HG02763 (cell line): ENCODE results near the gene AVPR2.

Source experiments
- ATAC-seq: cut with Tn5 transposase; IDR thresholded peaks from one replicate; pipeline ENCODE4 v1.9.1; 2021; ENCODE audit warnings: mild to moderate bottlenecking, moderate library complexity; ENCODE audit not compliant: unreplicated experiment

AVPR2 gene

GRCh38 chrX:153903991-153904957 is at the start of gene AVPR2:
Gene AVPR2 (plus strand): TSS chrX:153904673. CDS start chrX:153905146, 473 bp downstream.
- ATAC-seq, result no peak

GRCh38 chrX:153854702-153855101 is 49.8 kb upstream of the AVPR2 start:
- ATAC-seq, result no peak

GRCh38 chrX:153857348-153857903 is 47.0 kb upstream of the AVPR2 start:
- no peak for ATAC-seq

- ATAC-seq, result no peak
Observed at GRCh38 chrX:153861151-153861550, 43.3 kb upstream of the AVPR2 start.

DNA sequence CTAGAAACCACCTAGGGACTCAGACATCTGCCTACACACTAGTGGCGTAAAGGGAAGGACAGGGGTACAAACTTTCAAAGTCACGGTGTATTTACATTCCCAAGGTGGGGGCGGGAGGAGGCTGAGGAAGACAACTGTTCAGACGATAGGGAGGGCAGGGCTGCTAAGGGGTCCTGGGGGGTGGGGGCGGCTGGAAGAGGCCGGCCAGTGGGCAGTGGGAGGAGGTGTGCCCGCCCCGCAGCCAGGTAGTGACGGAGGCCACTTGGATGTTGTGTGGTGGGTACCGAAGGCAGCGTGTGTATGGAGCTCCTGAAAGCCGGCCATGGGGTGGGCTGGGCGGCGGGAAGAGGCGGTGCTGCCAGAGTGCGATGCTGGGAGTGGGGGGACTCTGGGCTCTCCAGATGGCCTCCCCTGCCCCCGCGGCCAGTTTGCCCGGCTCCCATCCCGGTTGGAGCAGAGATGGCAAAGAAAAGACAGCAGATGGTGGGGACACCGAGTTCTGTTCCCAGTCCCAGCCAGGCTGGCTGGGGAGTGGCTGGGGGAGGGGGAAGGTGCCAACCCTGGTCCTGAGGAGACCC is 42.7 kb upstream of the AVPR2 start:
- ATAC-seq, result no peak

DNA sequence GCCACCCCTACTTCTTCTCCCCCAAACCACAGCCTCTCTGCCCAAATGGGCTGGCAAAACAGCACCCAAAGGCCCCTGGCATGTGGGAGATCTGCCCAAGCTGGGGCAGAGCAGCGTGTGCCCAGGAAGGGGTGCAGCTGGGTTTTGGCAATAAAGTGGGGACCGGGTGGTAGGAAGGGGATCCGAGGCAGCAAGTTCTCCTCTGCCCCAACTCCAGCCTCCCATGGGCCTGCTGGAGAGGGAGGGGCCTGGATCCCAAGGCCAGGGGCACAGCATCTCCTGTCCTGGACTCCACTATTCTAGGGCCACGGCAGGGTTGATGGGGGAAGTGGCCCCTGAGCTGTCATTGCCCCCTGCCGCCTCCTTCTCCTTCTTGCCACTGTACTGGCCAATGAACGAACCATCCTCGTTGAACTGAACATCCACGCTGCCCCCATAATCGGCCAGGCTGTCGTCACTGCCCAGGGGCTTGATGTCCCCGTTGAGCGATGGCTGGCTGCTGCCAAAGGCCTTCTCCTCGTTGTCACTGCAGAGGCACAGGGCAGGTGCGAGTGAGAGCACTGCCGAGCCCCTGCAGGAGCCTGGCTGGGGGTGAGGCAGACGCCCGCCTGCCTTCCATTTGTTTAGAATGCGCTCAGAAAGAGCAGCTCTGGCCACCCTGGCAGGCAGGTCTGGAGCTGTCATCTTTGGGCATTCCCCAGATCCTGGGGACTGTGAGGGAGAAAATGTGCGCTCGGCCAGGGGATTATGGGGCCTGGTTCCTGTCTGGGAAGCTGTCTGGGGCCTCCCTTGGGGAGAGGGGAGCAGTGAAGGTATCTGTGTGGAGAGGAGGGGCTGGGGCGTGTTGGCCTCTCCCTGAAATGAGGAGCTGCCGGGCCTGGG is 41.9 kb upstream of the AVPR2 start:
- ATAC-seq, result no peak

DNA sequence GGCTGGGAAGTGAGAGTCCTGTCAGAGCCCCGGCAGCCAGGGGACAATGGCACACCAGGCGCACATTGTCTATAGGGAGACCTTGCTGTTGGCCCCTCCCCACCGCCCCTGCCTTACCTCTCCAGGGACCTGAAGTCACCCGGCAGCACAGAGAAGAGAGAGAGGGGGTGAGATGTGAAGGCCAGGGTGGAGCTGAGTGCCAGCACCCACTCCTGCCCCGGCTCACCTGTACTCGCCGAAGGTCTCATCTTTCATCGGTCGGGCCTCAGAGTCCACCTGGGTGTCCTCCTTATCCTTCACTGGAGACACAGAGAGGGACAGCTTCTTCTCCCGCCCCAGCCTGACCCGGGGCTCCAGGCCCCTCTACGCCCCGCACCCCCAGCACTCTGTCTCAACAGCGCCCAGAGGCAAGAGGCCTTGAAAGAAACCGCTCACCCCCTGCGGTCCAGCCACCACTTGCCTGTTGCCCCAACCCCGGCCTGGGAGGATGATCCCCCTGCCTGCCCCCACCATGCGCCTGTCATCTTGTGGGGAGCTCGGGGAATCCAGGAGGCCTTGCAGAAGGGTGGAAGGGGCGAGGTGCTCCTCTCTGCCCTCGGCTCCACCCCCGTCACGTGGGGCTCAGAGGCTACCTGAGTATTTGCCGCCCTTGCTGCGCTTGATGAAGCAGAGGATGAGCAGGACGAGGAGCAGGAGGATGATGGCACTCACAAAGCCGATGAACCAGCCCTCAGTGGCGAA is 41.1 kb upstream of the AVPR2 start:
- ATAC-seq, result no peak

- no peak for ATAC-seq
Observed at GRCh38 chrX:153864101-153864500, 40.4 kb upstream of the AVPR2 start.

DNA sequence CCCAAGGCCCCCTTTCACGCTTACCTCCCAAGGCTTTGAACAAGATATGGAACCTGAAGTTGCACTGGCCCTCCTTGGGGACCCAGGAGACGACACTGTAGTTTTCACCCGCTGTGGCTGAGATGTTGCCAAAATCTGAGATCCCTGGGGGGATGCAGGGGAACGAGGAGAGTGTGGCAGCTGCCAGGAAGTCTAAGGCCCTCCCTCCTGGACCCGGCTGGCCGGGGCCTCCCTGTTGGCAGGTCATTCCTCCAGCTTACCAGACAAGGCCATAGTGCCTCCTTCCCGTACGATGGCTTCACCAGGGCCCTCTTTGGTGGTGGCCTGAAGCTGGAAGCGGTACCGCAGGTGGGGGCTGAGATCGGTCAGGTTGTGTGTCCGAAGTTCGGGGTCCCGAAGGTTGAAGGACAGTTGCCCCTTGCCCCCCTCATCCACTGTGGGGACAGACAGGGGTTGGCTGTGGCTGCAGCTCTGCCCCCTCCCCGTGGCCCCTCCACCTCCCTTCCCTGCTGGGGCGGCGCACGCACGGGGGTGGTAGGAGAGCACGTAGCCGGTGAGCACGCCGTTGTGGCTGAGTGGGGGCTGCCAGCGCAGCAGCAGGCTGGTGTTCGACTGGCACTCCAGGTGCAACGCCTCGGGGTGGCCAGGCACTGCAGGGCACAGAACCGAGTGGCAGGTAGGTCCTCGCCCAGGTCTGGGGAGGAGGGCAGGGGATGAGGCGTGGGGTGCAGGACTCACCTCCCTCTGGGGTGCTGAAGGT is 39.7 kb upstream of the AVPR2 start:
- ATAC-seq, result no peak

DNA sequence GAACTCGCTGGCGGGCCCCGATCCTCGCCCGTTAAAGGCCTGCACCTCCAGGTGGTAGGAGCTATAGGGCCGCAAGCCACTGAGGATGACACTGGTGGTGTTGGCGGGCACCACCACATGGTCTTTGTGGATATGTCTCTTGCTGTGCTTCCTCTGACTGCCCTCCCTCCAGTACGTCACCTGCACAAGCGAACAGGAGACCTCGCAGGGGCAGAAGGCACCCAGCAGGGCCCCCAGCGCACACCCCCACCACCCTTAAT is 39.2 kb upstream of the AVPR2 start:
- no peak for ATAC-seq

DNA sequence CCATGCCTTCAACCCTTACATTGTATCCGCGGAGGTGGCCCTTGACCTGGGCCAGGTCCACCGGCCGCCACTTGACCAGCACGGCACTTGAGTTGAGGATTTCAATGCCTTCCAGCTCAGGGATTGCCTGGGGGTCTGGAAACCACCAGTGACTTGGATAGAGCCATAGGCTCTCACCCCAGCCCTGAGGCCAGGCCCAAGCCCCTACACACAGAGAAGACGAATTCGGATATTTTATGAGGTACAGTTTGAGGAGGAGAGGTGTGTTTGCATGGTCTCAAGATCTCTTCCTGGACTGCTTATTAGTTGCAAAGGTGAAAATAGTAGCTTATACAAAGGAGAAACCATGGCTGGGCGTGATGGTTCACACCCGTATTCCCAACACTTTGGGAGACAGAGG is 38.8 kb upstream of the AVPR2 start:
- ATAC-seq, result no peak

DNA sequence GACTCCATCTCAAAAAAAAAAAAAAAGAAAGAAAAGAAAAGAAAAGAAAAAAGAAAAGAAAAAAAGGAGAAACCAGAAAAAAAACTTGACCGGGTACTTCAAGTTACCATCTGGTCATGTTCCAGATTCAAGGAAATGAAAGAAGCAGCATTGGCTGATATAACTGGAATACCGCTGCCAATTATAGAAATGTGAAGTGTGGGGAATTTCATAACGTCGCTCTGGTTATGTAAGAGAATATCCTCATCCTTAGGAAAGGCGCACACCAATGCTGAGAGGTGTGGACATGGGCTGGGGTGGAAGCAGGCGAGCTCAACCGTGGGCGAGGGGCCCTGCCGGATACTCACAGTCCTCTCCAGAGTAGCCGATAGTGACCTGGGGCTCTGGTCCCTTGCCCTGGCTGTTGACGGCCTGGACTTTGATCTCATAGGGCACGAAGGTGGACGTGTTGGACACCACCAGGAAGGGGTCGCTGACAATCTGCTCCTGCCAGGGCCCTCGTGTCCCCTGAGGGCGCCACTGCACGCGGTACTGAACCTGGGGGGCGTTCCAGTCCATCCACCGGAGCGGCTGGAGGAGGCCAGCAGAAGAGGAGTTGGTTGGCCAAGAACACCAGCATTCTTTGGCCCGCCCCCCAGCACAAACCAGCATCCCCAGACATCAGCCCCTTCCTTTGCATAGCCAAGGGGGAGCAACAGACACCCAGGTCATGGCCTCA is 38.0 kb upstream of the AVPR2 start:
- ATAC-seq, result no peak

GRCh38 chrX:153867139-153867538 is 37.3 kb upstream of the AVPR2 start:
- ATAC-seq, result no peak

- no peak for ATAC-seq
Observed at GRCh38 chrX:153867671-153868070, 36.8 kb upstream of the AVPR2 start.

GRCh38 chrX:153868576-153869472 is 35.6 kb upstream of the AVPR2 start:
- no peak for ATAC-seq

DNA sequence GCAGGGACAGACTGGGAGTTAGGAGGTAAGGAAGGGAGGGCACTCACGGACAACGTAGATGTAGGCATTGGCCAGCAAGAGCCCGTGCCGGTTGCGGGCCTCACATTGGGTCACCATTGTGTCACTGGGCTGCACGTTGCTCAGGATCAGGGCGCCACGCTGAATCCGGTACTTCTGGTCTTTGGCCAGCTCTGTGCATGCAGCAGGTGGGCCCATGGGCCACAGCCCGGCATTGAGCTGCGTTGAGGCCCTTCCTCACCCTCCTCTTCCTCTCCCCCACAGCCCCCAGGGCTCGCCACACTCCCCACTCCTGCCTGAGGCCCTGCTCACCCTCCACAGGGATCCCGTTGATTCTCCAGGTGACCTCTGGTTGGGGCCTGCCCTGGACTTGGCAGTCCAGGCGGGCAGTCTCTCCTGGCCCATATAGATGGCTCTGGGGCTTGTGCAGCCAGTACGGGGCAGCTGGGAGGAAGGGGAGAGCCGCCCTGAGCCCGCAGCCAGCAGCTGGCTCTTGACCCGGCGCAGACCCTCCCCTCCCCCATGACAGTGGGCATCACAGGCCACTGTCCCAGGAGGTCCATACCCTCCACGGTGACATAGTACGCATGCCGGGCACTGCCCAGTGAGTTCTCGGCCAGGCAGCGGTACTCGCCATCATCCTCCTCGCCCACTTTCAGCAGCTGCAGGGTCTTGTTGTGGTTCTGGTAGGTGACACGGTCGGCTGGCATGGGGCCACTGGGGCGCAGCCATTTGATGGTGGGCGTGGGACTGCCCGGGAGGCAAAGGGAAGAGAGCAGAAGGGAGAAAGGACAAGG is 34.8 kb upstream of the AVPR2 start:
- ATAC-seq, result no peak

DNA sequence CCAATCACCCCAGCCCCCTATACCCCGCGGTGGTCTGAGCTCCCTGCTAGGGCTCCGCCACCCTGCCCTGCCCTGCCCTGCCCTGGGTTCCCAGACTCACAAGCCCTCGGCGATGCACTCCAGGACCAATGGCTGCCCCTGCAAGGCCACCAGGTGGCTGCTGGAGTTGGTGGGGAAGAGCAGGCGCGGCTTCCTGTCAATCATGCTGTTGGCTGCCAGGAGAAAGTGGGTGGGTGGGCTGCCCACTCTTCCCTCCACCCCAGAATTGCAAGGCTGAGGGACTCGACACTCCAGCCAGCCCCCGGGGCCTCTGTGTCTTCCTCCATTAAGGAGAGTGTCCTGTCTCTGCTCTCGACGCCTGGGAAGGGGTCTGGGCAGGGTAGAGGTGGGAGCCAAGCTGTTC is 34.2 kb upstream of the AVPR2 start:
- ATAC-seq, result no peak
